IPS-NIHi7 (cell line): ENCODE results near the gene LRTM1.
A peak's percentile ranks its signal among the peaks of the same experiment; 100 is the strongest.

ENCODE experiments used
- DNase-seq: peaks from one replicate; pipeline ENCODE4 v3.0.0; 2012; ENCODE audit warnings: mixed read lengths; ENCODE audit errors: extremely low spot score

The LRTM1 gene

DNA sequence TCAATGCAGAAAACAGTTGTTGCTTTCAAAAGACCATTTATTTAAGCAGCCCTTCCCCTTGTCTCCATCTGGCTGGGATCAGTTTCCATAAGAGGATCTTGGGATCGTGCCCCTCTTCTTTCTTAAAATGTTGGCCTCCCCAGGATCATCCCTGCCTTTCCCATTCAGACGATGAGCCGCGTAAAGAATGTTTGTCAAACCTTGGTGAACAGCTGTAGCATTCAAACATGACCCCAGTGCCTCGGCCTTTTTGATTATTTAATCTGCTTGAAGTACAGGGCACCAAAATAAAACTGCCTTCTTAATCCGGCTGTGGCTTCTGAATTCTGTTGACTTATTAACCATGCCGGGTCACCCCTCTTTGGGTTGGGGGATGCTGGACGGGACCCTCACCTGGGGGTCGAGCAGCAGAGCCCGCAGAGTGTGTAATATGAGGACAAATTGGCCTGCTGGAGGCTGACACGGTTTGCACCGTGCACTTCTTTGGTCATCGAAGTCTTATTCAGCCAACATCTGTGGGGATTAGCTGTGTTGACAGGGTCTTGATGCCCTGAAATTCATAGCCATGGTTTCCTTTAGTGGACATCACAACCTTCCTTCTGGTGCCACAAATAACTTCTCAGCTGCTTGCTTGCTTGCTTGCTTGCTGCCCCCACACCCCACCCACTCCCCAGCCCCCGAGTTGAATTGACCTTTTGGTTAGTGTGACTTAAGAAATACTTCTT is at the start of gene LRTM1:
Gene LRTM1 (minus strand): TSS at position 14 of the 725 bp plus-strand sequence. CDS start 148 bp downstream, outside the sequence.
- no peak for DNase-seq

DNA sequence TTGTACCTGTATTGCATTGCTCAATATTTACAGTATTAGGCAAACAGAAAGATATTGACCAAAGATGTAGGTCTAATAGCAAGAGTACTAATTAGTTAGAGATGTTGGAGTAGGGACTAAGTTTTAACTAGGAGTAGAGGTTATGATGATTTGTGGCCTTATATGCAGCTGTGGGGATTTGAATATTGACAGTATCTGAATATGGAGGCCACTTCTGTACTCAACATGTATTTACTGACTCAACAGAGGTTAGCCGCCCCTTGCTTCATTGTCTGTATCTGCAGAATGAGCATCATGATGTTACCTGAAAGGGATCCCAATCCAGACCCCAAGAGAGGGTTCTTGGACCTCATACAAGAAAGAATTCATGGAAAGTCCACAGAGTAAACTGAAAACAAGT is 49.6 kb upstream of the LRTM1 start:
- no peak for DNase-seq

DNA sequence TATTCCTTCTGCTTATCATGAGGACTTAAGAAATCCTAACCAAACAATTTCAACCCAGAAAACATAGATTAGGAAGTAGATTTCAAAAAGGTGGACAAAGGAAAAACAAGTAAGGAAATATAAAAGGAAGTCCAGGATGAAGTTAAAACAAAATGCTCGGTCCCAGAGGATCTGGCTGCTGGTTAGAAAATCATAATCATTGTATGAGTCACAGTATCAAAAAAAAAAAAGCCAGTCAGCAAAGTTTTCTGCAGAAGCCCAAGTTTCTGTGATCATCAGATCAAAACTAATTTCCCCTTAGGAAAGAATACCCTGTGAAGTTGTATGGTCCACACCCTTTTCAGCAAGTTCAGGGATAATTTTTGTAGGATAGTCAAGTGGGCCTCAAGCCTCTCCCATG is 43.0 kb upstream of the LRTM1 start:
- DNase-seq: no peak

DNA sequence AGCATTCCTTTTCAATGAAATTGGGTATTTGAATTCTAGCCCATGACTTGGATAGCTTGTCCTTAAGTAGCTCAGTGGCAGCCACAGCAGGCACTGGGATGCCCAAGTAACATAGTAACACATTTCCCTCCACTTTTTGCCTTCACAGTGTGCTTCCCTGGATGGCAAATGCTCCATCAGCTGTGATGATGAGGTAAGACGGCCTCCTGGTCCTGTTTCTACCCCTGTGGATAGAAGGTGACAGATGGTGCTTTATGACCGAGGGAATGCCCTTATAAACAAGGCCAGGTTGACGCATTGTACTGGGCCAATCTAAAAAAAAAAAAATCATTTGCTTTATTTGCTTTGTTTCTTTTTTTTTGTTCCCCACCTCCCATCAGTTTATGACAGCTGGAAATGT is 41.8 kb upstream of the LRTM1 start:
- DNase-seq: no peak

DNA sequence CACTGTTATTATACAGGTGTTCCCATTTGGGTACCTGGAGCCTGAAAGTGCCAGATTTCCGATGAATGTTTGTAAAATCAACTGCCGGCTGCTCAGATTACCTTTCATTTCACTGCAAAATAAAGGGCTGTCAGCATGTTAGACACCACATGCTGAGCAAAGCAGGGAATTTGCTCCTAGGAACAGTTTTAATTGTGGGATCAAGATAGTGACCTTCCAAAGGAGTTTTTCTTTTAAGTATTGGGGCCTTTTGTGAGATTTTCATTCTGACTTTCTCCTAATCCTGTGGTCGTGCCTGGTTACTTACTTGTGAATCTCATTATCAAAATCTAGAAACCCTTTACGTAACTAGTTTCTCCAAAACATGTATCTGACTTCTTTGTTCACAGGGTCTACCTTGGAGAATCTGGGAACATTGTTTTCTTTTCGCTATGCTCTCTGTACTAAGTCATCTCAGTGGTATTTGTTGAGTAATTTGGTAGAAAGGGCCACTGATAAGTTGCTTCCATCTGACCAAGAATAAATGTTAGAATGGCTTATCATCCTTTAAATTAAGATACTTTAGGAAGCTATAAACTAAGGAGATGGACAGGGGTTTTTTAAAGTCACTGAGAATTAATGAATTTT is 40.8 kb upstream of the LRTM1 start:
- DNase-seq: no peak

DNA sequence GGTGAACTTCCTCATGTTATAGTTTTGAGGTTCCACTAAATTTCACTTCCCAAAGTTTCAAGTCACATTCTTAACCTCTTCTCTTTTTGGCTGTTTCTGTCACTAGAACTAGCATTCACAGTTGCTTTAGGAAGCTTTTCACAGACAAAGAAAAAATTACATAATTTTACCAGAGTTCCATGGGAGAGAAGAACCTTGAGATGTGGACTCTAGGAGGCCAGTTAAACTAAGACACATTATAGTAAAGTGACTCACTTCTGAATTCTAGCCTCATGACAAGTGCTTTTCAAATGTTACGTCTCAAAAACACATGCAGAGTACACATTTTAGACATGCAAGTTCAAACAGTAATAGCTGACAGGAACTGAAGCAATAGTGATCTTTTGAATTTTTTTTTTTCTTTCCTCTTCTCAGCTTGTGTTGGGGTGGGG is 39.9 kb upstream of the LRTM1 start:
- DNase-seq: no peak

DNA sequence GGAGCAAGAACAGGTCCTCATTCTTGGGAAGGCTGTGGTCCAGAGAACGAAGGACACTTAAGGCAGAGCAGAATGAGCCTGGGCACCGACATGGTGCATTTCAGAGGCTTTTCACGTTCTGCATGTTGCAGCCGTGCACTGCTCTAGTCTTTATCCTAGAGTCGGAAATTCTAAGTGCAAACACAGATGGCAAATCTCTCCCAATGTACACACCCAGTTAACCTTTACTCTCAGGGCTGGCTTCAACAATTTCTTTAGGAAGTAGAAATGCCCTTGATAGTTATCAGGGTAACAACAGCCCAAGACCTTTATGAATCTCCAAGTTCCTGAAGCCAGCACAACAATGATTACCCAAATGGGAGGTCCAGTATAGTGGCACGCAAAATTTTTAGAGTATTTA is 39.1 kb upstream of the LRTM1 start:
- DNase-seq: no peak

DNA sequence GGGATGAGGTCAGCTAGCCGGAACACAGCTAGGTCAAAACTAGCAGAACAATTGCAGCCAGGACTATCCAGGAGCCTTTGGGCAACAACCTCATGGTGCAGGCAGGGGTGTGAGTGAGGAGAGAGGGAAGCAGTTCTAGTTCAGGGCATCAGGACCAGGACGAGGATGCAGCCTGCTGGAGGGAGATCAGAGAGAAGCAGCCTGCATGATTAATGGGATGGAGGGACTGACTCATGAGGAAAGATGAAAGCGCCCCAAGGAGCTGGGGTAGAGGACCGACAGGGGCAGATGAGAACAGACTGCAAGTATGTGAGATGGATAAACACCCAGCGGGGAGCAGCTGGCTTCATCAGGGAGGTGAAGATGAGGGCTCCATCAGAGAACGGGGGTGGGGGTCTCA is 37.9 kb upstream of the LRTM1 start:
- no peak for DNase-seq

DNA sequence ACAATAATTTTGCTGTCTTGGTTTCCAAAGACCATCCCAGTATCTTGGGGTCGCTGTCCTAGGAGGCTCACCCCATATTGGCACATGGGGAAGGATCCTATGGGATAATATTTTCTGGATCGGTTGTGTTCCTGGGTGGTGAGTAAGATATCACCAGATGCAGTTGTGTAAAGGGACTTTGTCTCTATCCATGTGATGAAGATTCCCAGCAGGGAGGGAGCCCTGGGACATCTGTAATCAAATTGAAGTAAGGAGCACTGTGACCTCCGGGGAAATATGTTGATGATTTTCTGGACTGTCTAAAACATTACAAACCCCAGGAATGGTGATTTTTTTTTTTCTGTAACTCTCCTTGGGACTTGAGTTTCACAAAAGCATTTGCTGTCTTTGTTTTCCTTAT is 36.2 kb upstream of the LRTM1 start:
- DNase-seq: no peak

DNA sequence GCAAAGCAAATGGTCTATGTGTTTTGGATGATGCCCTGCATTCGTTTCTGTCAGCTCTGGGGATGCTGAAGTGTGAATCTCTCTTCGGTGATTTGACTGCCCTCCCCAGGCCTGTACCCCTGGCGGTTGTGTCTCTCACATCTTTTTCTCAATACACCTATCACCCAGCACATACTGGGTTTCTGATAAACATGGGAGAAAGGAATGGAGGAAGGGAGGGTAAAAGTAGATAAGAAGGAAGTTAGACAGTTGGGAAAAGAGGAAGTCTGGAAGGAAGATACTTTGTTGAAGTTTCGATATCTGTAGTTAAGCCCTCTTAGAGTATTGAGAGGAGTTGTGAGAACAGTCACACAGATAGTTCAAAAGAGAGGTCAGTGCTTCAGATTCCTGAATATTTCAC is 35.8 kb upstream of the LRTM1 start:
- DNase-seq: no peak

DNA sequence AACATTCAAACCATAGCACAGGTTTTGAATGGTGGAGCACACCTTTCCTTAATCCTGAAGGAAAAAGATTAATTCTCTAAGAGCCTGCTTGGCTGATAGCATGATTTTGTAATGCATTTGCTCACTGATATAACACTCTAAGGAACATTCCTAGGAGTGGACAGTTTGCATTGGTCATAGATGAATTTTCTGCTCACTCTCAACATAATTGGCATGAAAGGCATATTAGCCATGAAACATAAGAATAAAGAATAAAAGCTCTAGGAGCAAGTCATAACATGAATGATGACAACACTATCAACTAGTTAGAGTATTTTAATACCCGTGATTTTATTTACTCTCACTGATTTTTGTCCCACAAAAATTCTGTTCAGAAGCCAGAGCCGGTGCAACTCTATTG is 34.3 kb upstream of the LRTM1 start:
- no peak for DNase-seq

DNA sequence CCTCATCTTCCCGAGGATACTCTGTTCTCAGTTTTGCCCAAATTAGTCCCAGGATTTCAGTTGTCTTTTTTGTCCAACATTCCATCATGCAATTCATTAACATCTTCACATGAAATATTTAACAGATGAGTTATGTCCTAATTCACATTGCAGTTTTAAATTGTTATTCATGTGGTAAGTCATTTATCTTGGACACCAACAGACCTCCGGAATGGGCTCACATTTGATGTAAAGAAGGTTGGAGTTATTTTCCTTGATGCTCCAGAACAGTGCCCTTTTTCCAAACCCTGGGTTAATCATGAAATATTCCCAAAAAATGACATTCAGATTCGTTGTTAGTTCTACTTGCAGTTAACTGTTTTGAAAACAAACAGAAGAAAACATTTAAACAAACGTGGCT is 32.8 kb upstream of the LRTM1 start:
- no peak for DNase-seq

DNA sequence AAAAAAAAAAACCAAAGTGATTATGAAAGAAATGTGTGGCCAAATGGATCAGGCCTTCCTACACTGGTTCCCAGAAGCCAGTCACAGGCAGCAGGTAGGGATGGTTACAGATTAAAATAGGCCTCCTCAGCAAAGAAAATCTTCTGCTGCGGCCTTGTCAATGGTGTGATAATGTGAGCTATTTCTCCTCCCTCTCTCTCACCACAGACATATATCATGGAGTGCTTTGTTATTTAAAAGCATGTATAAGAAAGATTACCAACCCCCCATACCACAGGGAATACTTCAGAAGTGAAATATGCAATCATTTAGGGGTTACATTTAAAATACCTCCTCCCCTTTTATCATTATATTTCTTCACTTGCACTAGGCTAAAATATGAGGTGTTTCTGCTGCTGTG is 32.2 kb upstream of the LRTM1 start:
- DNase-seq: no peak

DNA sequence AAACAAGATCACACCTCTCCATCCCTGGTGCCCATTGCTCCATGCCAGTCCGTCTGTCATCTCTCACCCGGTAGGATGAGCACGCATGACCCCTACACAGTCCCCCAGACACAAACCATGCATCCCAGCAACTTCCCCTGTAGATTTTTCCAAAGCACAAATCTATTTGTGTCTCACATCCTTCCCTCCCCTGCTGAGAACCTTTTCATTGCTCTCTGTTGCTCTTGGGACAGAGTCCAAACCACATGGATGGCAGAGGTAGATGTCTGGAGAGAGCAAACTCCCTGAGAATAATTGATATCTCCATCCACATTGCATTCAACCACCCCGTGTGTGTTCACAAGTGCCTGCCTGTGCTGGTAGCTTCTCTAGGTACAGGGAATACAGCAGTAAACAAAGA is 29.9 kb upstream of the LRTM1 start:
- DNase-seq: no peak

DNA sequence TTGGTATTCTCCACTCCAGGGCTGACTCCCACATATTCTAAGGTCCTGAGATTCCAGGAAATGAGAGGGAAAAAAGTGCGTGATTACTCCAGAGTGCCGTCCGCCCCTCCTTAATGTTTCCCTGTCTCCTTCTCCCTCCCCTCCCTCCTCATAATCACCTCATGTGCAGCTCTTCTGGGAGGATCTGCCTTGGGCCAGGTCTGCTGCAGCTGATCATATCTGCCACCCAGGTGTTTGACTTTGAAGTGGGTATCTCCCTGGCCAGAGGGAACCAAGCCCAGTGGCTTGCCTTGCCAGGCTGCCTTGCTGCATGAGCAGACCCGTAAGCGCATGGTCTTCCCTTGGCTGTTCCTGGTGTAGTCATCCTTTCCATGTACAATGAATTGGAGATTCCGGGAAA is 28.1 kb upstream of the LRTM1 start:
- DNase-seq: no peak

DNA sequence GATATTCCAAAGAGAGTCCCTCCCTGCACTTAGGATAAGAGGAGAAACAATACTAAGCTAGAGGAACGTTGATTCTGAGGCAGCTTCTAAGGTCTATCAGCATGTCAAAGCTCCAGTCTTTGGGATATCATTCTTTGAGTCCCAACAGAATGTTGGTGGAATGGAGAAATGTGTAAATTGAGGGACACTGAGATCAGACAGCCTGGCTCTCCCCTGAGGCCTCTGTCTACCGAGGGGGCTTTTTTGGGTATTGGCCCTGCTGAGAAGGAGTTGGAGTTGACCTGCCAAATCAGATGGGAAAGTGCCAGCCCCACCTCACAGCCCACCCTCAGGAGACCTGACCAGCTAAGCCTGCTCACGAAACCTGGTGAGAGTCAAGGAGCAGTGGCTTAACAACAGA is 27.6 kb upstream of the LRTM1 start:
- no peak for DNase-seq

DNA sequence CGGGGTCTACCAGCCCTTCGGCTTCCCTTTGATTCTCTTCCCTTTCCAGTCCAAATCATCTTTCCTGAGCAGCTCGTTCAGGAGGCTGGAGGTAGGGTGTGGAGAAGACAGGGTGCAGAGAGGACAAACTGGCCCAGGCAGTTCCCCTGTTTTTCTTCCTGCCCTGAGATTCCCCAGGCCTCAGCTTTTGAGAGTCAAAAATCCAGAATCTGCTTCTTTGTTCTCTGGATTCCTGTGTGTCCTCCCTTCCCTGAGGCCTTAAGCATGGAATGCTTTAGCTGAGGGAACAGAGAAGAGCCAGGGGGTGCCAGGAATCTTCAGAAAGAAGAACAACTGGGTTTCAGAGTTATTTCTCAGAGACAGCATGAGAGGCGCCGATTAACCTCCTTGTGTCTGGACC is 26.7 kb upstream of the LRTM1 start:
- peak; percentile 37 for DNase-seq

DNA sequence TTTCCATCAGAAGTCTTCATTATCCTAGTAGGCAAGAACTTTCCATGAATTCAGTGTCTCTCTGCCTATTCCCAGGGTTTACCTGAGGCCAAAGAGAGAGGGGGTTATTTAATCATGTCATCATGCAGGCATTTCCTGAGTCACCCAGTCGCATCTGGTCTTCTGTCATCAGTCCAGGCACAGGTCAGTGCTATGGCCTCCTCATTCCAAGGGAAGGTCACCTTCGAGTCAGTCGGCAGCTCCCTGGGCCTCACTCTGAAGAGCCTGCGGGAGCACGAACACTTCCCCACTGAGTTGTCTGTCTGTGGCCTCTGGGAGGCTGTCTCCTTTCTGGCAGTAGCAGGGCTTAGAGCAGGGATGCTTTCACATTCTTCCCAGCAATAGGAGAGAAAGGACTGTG is 26.2 kb upstream of the LRTM1 start:
- peak; percentile 49 for DNase-seq

DNA sequence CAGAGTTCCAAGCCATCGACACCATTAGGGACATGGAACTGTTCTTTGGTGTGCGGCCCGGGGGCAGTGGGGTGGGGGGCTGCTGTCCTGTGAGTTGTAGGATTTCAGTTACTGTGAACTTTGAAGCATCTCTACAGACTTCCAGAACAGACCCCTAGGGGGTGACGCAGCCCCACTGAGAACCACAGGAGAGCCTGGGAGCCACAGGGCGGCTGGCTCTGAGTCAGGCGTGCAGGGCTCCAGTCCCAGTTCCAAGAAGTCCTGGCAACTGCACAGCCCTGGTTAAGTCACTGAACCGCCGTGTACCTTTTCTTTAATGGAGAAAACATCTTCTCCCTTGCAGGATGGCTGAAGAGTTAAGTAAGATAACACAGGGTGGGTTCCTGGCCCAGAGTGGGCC is 23.5 kb upstream of the LRTM1 start:
- DNase-seq: peak; percentile 79

DNA sequence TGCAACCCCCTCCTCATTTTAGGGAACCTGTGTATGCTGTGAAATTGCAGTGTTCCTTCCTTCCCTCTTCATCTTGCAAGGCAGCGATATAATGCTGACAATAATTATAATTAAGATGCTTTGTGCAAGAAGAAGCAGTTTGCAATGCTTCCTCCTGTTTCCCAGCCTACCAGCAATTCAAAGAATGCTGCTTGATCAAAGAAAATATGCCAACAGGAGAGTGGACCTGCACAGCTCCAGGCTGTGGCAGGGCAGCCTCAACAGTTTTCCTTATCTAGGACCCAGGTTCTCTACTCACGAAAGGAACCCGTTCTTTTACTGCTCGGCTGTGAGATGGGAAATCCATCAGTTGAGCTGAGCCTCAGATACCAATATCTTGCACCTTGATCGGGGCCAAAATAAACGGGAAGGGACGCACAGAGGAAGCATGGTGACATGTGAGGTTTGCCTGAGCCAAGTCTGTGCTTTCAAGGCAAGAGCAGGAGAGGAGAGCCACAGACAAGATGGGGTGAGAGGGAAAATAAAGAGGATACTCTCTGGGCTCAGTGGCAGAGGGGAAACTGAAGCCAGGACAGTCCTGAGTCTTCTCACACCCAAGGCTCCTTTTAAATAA is 22.6 kb upstream of the LRTM1 start:
- no peak for DNase-seq

DNA sequence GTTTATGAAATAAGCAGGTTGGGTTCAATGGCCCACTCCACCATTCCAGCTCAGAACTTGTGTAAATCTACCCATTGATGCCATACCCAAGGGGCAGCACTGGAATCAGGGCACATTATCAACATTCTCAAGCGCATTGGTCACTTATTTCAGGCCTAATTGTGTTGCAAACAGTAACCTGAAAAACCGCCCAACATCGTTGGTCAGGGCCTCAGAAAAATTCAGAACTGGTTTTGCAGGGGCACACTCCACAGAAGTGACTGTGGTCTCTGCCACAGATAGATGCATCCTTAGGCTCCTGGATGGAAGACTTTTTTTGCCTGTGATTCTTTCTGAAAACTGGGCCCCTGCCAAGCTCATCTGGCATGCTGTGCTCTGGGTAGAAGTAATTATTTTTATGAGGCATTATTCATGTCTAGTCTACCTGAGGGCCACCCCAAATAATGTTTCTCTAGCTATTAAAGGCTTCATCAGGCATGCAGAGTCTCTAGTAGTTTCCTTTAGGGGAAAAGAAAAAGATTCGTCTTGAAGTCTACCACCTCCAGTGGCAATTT is 21.7 kb upstream of the LRTM1 start:
- no peak for DNase-seq

DNA sequence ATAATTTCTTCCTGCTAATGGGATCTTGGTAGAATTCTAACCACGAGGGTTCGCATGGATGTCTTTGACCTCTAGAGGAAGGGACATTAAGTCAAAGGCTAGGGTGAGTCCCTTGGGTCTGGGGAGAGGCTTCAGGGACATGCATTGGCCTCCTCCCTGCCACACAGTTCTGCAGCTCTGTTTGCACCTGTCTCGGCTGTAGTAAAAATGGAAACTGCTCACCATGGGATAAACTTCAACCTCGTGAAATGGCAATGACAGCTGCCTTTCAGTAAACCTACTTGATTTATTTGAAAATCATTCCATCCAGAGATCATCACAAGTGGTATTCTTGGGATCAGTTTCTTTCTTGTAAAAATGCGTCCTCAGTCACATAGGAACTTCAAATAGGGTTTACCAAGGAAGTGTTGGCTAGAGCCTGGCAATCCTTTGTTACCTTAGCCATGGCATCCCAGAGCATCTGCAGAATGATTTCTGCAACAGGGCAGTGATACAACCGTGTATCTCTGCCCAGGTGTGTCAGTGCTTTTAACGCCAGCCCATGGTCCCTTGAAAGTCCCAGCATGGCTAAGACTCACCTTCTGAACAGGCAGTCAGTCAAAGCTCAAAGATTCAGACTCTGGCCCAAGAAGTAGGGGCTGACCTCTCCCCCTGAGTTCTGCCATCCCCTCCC is 14.0 kb upstream of the LRTM1 start:
- DNase-seq: no peak
